Activated naive CD8-positive, alpha-beta T cell (primary cell): ENCODE measurements around the gene GRM8.

Experiments
- H3K27ac Mint-ChIP-seq: one replicate; pipeline ENCODE4 v1.8.0; 2021; ENCODE audit warnings: mixed read lengths
- H3K27me3 Mint-ChIP-seq: one replicate; pipeline ENCODE4 v1.8.0; 2021; ENCODE audit warnings: mixed read lengths
- H3K36me3 Mint-ChIP-seq: one replicate; pipeline ENCODE4 v1.8.0; 2021; ENCODE audit warnings: mixed read lengths
- H3K4me1 Mint-ChIP-seq: one replicate; pipeline ENCODE4 v1.8.0; 2021; ENCODE audit warnings: low read depth, mixed read lengths
- H3K4me3 Mint-ChIP-seq: one replicate; pipeline ENCODE4 v1.8.0; 2021; ENCODE audit warnings: mild to moderate bottlenecking, mixed read lengths
- H3K9me3 Mint-ChIP-seq: one replicate; pipeline ENCODE4 v1.8.0; 2021; ENCODE audit warnings: low read depth, mixed read lengths

GRM8 gene

DNA sequence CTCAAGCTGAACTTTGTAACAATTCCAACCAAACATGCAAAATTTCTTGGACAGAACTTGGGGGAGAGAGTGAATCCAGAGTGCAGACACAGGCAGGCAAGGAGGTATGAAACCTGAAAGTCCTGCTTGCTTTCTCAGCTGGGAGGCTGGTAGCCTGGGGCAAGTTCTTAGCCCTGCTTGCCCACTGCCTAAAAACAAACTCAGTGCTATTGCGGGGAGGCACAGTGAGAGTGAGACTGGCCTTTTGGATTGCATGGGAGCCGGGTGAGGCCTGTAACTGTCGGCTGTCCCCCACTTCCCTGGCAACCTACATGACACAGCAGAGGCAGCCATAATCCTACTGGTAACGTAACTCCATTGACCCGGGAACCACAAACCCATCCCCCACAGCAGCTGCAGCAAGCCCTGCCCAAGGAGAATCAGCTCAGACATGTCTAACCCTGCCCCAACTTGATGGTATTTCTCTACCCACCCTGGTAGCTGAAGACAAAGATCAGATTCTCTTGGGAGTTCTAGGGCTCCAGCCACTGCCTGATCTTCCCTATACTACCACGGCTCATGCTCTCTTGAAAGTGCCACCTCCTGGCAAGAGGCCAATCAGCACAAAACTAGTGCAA, 663.6 kb downstream of the GRM8 start:
- Mint-ChIP-seq H3K4me1 (no peaks in the 10 kb centered on the region), H3K27ac (no peak overlapping the region), H3K27me3 (no peaks in the 10 kb centered on the region), H3K9me3 (peaks cover 23% of the 10 kb centered on the region), H3K36me3 (no peaks in the 10 kb centered on the region), H3K4me3 (no peak overlapping the region)

DNA sequence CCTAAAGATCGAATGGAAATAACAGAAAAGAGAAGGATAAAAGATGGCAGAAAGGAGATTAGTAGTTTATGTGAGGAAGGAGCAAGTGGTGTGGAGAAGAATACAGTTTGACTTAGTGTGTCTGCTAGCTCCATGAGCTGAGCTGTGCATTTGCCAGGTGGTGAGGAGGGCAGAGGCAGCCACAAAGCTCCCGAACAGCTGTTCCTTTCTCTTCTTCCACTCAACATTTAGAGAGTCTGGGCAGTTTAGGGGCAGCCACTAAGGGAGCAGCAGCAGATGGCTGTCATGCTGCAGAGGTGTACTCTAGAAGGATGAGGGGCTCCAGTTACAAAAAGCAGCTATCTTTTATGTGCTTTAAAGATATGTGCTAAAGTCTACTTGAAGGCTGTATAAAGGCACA, 674.4 kb downstream of the GRM8 start:
- no peak overlapping the region for H3K4me3 Mint-ChIP-seq
- no peaks in the 10 kb centered on the region for H3K27me3 Mint-ChIP-seq
- H3K36me3 Mint-ChIP-seq = no peaks in the 10 kb centered on the region
- no peaks in the 10 kb centered on the region for H3K4me1 Mint-ChIP-seq
- peaks cover 11% of the 10 kb centered on the region for H3K9me3 Mint-ChIP-seq
- no peak overlapping the region for H3K27ac Mint-ChIP-seq

DNA sequence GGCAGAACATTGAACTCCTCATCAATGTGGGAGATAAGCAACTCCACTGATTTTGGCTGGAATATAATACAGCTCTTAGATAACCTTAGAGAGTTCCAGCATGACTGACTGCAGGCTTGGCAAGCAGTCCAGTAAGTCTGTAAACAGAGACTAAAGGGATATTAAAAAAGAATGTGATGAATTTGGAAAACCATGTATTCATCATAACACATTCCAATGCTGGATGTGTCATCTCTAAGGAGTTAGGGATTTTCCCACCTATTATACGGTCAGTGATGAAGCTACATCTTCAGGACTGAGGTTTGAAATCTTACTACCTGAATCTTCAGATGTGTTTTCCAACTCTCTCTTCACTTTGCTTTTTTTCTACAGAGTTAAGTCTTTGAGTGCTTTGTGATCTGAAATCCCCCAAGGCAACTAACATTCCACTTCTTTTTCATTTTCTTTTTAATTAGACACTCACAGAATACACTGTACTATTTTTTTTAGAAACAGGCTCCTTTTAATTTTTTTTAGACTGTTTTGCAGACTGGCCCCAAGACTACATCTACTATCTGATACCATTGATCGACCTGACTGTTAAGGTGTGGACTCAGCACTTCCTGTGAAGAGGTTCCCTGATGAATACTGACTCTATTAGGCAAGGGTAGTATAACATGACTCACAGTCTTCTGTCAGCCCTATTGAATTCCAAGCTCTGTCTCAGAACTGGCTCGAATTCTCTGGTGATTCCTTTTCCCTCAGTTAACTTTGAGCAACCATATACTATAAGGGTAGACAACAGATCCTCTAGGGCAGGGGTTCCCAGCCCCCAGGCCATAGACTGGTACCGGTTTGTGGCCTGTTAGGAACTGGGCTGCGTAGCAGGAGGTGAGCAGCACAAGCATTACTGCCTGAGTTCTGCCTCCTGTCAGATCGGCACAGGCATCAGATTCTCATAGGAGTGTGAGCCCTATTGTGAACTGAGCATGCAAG, 678.2 kb downstream of the GRM8 start:
- H3K27ac Mint-ChIP-seq = no peak overlapping the region
- H3K36me3 Mint-ChIP-seq = no peaks in the 10 kb centered on the region
- peaks cover 11% of the 10 kb centered on the region for H3K9me3 Mint-ChIP-seq
- no peaks in the 10 kb centered on the region for H3K27me3 Mint-ChIP-seq
- no peak overlapping the region for H3K4me3 Mint-ChIP-seq
- no peaks in the 10 kb centered on the region for H3K4me1 Mint-ChIP-seq

DNA sequence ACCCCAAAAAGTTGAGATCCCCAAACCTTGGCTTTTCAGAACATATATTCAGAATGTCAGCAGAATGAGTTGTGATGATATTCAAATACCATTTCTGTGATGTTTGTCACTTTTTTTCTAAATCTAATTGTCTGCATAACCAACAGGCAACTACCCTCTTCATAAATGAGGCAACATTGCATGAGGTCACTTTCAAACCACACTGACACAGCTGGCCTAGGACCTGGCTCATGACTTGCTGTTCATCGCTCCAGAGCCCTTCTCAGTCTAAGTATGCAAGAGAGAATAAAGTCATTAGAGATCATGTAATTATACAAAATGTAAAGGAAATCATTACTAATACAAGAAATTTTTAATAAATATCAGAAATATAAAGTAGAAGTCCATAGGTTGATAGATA, 681.9 kb downstream of the GRM8 start:
- Mint-ChIP-seq H3K9me3 (no peaks in the 10 kb centered on the region), H3K4me1 (no peaks in the 10 kb centered on the region), H3K36me3 (no peaks in the 10 kb centered on the region), H3K27ac (no peak overlapping the region), H3K4me3 (no peak overlapping the region), H3K27me3 (no peaks in the 10 kb centered on the region)

DNA sequence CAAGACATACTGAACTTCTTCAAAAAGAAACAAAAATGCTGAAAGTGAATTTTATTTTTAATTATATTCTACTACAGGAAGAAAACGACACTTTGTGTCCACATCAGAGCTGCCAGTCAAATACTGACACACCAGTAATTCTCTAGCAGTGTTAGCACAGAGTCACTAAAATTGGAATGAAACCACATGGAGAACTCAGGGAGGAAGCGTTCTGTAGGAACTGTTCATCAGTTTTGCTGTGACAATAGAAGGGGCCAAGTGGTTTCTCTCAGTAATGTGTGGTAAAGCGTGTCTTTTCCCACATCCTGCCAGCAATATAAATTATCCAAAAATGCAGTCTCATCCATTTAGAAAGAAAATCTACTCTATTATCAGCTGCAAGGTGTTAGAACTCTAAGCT, 683.3 kb downstream of the GRM8 start:
- H3K9me3 Mint-ChIP-seq = no peaks in the 10 kb centered on the region
- H3K27ac Mint-ChIP-seq = no peak overlapping the region
- H3K36me3 Mint-ChIP-seq = no peaks in the 10 kb centered on the region
- no peaks in the 10 kb centered on the region for H3K4me1 Mint-ChIP-seq
- H3K27me3 Mint-ChIP-seq = no peaks in the 10 kb centered on the region
- H3K4me3 Mint-ChIP-seq = no peak overlapping the region

DNA sequence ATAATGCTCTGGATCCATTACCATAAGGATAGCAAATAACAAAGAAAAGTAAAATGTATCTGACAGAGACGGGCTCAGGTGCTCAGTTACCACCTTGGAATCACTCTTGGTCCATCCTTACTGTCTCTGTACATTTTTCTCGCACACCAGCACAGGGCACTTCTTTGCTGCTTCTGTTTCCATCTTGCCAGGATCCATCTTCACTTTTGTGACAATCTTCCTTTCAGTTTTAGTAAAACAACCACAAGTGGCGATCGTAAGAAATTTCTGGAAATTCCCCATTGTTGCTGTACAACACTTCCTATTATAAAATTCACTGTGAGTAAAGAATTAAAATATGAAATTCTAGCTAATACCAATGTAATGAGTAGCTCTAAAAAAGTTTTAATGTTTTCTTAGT, 695.5 kb downstream of the GRM8 start:
- H3K4me1 Mint-ChIP-seq = no peaks in the 10 kb centered on the region
- H3K27me3 Mint-ChIP-seq = no peaks in the 10 kb centered on the region
- no peak overlapping the region for H3K4me3 Mint-ChIP-seq
- H3K27ac Mint-ChIP-seq = no peak overlapping the region
- no peaks in the 10 kb centered on the region for H3K9me3 Mint-ChIP-seq
- H3K36me3 Mint-ChIP-seq = no peaks in the 10 kb centered on the region

DNA sequence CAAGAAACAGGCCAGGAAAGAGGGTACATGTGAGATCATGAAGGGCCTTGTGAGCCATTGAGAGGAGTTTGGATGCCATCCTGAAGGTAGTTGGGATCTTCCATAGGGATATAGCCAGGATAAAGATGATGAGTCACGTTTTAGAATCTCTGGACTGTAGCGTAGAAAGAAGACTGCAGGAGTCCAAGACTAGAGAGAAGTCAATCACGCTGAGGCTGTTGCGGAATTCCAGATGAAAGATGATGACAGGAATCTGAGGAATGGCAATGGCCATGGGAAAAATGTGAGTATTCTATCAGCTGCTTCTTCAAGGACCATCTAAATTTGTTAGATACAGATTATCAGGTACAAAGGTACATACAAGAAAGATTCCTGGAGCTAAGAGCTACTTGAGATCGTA, 711.3 kb downstream of the GRM8 start:
- Mint-ChIP-seq H3K9me3 (peaks cover 7% of the 10 kb centered on the region), H3K4me3 (no peak overlapping the region), H3K36me3 (no peaks in the 10 kb centered on the region)

GRCh38 chr7:126535176-126535575, 717.6 kb downstream of the GRM8 start:
- no peak overlapping the region for H3K4me3 Mint-ChIP-seq
- no peaks in the 10 kb centered on the region for H3K36me3 Mint-ChIP-seq
- no peaks in the 10 kb centered on the region for H3K4me1 Mint-ChIP-seq
- no peaks in the 10 kb centered on the region for H3K27me3 Mint-ChIP-seq
- no peak overlapping the region for H3K27ac Mint-ChIP-seq
- peaks cover 4% of the 10 kb centered on the region for H3K9me3 Mint-ChIP-seq

More for the DNA sequence above, 711.3 kb downstream of the GRM8 start:
- Mint-ChIP-seq H3K27me3 (no peaks in the 10 kb centered on the region), H3K27ac (no peak overlapping the region), H3K4me1 (no peaks in the 10 kb centered on the region)

DNA sequence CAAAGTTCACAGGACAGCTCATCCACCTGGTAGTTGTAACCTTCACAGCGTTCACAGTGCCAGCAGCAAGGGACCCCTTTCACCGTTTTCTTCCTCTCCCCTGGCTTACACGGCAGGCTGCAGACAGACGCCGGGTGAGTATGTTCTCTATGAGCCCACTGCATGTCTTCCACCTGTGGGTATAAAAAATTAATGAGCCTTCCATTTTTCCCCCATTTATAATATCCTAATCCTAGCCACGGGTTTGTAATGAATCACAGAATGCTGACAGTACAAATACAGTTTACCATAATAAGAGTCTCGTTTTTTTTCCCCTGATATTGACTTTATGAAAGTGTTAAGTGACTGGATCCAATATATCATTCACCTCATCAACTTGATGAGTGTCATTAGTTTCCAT, 719.0 kb downstream of the GRM8 start:
- peaks cover 6% of the 10 kb centered on the region for H3K9me3 Mint-ChIP-seq
- H3K4me1 Mint-ChIP-seq = no peaks in the 10 kb centered on the region
- H3K27ac Mint-ChIP-seq = no peak overlapping the region
- no peaks in the 10 kb centered on the region for H3K36me3 Mint-ChIP-seq
- no peaks in the 10 kb centered on the region for H3K27me3 Mint-ChIP-seq
- H3K4me3 Mint-ChIP-seq = no peak overlapping the region

GRCh38 chr7:126529833-126530232, 722.9 kb downstream of the GRM8 start:
- Mint-ChIP-seq H3K27me3 (no peaks in the 10 kb centered on the region), H3K4me3 (no peak overlapping the region), H3K4me1 (no peaks in the 10 kb centered on the region), H3K36me3 (no peaks in the 10 kb centered on the region), H3K9me3 (peaks cover 7% of the 10 kb centered on the region), H3K27ac (no peak overlapping the region)

- H3K4me3 Mint-ChIP-seq = no peak overlapping the region
- no peaks in the 10 kb centered on the region for H3K27me3 Mint-ChIP-seq
- no peaks in the 10 kb centered on the region for H3K4me1 Mint-ChIP-seq
- peaks cover 3% of the 10 kb centered on the region for H3K9me3 Mint-ChIP-seq
- H3K36me3 Mint-ChIP-seq = no peaks in the 10 kb centered on the region
- no peak overlapping the region for H3K27ac Mint-ChIP-seq
Observed at GRCh38 chr7:126529254-126529653, 723.5 kb downstream of the GRM8 start.

DNA sequence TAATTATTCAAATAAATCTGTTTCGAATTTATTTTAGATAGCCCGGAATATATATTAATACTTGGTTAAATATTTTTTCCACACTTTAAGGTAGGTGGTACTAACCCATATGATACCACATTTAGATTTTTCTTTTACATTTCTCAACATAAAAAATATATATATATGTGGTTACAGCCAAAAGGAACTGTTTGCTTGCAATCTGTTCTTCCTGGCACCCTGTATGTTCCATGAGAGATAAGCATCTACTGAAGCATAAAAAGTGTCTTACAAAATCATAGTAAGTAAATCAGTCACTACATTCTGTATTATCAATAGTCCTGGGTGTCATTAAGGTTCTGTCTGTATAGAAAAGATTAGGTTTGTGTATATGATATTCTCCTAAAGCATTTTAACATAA, 726.8 kb downstream of the GRM8 start:
- H3K36me3 Mint-ChIP-seq = no peaks in the 10 kb centered on the region

GRCh38 chr7:126524967-126525366, 727.8 kb downstream of the GRM8 start:
- H3K4me1 Mint-ChIP-seq = no peaks in the 10 kb centered on the region
- no peak overlapping the region for H3K4me3 Mint-ChIP-seq
- H3K36me3 Mint-ChIP-seq = no peaks in the 10 kb centered on the region
- no peaks in the 10 kb centered on the region for H3K27me3 Mint-ChIP-seq
- peaks cover 3% of the 10 kb centered on the region for H3K9me3 Mint-ChIP-seq
- no peak overlapping the region for H3K27ac Mint-ChIP-seq

More for the DNA sequence above, 726.8 kb downstream of the GRM8 start:
- H3K27me3 Mint-ChIP-seq = no peaks in the 10 kb centered on the region
- H3K4me1 Mint-ChIP-seq = no peaks in the 10 kb centered on the region
- no peak overlapping the region for H3K27ac Mint-ChIP-seq
- H3K9me3 Mint-ChIP-seq = peaks cover 3% of the 10 kb centered on the region
- H3K4me3 Mint-ChIP-seq = no peak overlapping the region

DNA sequence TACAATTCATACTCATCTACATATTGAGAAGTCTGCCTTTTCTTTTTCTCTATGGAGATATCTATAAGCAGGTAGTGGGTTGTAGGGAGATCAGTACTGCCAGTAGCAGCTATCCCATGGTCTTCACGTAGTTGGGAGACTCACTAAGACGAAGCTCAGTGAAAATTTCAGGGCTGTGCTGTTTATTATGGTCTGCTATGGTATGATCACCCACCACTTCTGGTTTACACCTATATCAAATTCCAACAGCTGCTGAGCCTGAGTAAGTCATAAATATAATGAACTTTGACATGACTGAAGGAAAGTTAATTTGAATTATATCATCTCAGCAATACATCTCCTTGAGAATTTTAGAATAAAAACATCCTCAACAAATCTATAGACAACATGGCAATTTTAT, 741.7 kb downstream of the GRM8 start:
- Mint-ChIP-seq H3K36me3 (no peaks in the 10 kb centered on the region), H3K4me3 (no peak overlapping the region), H3K9me3 (peaks cover 4% of the 10 kb centered on the region), H3K27me3 (no peaks in the 10 kb centered on the region), H3K4me1 (no peaks in the 10 kb centered on the region), H3K27ac (no peak overlapping the region)

- Mint-ChIP-seq H3K4me3 (no peak overlapping the region), H3K36me3 (no peaks in the 10 kb centered on the region), H3K27me3 (no peaks in the 10 kb centered on the region), H3K27ac (no peak overlapping the region), H3K9me3 (peaks cover 8% of the 10 kb centered on the region), H3K4me1 (no peaks in the 10 kb centered on the region)
Observed at GRCh38 chr7:126501617-126502016, 751.1 kb downstream of the GRM8 start.
